Measurements from ENCODE around the gene RSPO3.
"Not testable (repeated sequence)": the region's sequence is repeated elsewhere in the genome, so short reads cannot be mapped to it uniquely, and the experiment has no call there.

The RSPO3 gene

GRCh38 chr6:127206531-127207095, 88.1 kb downstream of the RSPO3 start:
- DNase-seq: no peak

DNA sequence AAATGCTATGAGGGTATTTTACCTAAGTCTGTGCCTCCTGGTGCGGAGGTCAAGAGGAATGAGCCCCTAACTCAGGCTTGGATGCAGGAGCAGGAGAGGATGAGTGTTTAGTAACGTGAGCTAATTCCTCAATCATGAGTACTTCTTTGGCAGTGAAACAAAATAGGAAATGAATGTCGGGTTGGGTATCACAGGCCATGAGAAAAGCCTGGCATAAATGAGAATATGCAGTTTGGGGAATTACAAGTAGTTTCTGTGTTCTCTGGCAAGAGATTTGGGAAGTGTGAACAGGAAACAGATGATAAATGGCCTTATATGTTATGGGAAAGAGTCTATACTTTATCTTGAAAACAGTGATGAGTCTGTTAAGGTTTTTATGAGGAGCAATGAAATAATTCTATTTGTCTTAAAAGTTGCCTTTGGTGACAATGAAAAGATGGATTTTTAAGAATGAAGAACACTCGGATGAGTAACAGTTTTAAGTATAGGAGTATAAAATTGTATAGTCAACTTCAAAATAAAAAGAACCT, 89.2 kb downstream of the RSPO3 start:
- no peak for DNase-seq

GRCh38 chr6:127210725-127211124, 92.3 kb downstream of the RSPO3 start:
- DNase-seq: no peak

DNA sequence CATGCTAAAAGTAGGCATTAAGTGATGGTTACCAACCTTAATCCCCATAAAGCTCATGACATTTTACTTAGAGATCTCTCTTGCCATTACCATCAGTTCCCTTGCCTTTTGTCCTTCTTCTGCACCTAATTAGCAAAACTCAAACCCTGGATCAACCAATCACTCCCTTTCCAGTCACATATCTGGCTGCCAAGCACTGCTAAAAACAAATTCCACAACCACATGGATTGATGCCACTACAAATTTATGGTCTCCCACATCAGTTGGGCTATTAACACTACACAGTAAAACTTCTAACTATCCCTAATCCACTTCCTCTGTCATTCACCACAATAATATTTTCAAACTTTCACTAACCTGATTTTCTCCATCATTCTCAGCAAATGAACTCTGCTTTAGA, 93.9 kb downstream of the RSPO3 start:
- no peak for DNase-seq

- DNase-seq: not testable (repeated sequence)
Observed at GRCh38 chr6:127214032-127214431, 95.6 kb downstream of the RSPO3 start.

DNA sequence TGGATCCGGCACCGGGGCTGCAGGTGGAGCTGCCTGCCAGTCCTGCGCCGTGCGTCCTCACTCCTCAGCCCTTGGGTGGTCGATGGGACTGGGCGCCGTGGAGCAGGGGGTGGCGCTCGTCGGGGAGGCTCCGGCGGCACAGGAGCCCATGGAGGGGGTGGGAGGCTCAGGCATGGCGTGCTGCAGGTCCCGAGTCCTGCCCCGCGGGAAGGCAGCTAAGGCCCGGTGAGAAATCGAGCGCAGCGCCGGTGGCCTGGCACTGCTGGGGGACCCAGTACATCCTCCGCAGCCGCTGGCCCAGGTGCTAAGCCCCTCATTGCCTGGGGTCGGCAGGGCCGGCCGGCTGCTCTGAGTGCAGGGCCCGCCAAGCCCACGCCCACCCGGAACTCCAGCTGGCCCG, 96.1 kb downstream of the RSPO3 start:
- DNase-seq: not testable (repeated sequence)

DNA sequence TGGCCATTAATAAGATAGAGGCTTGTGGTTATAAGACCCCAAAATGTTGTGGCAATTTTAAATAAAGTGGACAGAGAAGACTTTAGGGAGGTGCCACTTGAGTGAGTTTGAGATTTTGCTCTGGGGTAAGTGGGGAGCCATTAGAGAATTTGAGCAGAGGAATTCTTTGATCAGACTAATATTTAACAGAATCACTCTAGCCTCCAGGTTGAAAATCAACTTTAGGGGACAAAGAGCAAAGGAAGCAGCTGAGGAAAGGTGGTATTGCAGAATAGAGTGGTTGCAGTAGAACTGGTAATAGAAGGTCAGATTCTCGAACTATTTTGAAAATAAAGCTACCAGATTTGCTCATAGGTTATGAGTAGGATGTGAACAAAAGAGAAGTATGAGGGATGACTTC, 97.5 kb downstream of the RSPO3 start:
- DNase-seq: no peak

DNA sequence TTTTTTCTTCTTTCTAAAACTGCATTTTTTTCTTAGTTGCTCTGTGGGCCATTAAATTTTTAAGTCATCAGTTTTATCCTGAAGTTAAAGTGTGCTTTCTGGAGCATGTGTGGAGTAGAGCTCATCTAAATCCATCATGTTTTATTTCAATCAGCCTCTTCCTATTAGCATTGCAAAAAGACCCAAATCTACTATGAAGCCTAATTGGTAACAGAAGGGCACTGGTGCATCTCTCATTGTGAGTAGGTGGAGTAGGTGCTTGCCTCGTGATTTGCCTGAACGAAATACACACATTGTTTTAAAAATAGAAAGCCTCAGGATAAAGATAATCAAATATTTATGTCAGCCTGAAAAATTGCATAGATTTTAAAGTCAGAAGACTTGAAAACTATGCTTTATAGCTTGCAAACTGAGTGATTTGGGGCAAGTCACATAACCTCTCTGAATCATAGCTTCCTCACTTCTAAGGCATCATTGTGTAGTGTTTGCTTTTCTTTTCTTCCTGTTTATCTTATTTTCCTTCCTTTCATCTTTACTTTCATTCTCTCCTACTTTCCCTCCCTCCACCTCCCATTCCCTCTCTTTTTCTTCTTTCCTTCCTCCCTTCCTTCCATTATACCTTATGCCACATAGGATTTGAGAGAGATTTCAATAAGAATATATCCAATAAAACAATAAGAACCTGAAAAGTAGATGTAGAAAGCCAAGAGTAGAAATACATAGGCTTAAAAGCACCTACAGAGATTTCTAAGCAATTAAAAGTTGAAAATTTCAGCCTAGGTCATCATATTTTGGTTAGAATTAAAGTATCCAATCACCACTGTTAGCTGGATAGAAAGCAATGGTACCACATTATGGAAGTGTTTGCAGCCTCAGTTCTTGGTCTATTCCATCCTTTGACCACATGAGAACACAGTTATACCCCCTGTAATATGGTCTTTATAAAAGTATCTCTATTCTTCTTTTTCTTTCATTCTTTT, 98.6 kb downstream of the RSPO3 start:
- DNase-seq: no peak

DNA sequence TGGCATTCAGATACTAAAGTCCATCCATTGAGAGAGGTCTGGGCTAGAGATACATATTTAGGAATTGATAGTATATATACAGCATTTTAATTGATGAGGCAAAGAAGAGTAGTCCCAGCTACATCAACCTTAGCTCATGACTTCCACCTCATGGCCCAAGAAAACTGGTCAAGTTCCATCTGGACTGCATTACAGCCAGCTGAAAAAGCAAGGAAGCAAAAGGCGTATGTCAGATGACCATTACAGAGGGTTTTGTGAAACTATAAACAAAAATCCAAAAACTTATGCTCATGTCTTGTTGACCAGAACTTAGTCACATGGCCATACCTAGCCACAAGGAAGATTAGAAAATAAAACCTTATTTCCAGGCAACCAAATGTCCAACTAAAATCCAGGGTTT, 101.4 kb downstream of the RSPO3 start:
- no peak for DNase-seq

GRCh38 chr6:127221201-127221600, 102.7 kb downstream of the RSPO3 start:
- no peak for DNase-seq

DNA sequence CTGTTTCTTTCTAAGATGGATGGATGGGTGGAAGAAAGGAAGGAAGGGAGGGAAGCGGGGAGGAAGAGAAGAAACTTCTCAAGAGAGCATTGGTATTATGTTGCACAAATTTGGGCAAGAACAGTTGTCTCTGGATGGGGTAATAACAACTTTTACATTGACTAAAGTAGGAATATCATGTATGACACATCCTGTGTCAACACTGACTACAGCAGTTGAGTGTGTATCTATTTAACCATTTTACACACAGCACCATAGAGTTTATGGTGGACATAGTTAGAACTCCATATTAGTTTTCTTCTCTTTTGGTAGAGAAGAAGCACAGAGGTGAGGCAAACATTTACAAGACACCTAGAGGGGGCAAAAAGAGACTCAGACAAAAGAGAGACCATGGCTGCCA, 103.9 kb downstream of the RSPO3 start:
- no peak for DNase-seq

- DNase-seq: no peak
Observed at GRCh38 chr6:127225497-127225896, 107.0 kb downstream of the RSPO3 start.

DNA sequence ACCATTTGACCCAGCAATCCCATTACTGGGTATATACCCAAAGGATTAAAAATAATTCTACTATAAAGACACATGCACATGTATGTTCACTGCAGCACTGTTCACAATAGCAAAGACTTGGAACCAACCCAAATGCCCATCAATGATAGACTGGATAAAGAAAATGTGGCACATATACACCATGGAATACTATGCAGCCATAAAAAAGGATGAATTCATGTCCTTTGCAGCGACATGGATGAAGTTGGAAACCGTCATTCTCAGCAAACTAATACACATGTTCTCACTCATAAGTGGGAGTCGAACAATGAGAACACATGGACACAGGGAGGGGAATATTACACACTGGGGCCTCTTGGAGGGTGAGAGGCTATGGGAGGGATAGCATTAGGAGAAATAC, 115.3 kb downstream of the RSPO3 start:
- DNase-seq: not testable (repeated sequence)

DNA sequence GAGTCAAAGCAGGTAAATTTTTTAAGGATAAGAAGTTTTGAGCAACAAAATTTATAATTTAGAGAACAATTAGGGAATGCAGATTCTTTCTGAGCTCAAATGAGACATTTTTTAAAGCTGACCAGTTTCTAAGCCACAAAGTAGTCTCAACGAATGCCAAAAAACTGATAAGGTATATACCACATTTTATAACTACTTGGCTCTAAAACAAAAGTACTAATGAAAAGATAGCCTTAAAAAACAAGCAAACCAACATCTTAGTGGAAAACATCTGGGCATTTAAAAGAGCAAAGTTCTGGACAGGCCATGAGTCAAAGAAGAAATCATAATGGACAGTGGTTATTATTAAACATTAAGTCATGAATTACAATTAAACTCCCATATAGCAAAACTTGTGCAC, 125.0 kb downstream of the RSPO3 start:
- no peak for DNase-seq

Measured in activated CD4-positive, CD25-positive, alpha-beta regulatory T cell (primary cell).